Transverse colon (tissue), 3 donors: ENCODE data around the gene GPX7.

ENCODE experiments used
- CTCF ChIP-seq, 5 experiments: fragments of 200-600 bp in 3 of 5; fragments of 450-650 bp in 2 of 5; sonication (generic) in 3 of 5; IDR thresholded peaks; 1 replicate in 2 of 5; 2 replicates in 3 of 5; pipeline ENCODE4 v1.5.1; 2016 to 2017; ENCODE audit warnings: antibody characterized with exemption in 5 of 5, inconsistent platforms in 3 of 5, mild to moderate bottlenecking in 2 of 5, moderate library complexity in 1 of 5
- EP300 ChIP-seq: sonication (generic); formaldehyde crosslinking; IDR thresholded peaks from one replicate; pipeline ENCODE4 v1.6.1; 2017; ENCODE audit warnings: antibody characterized with exemption, low read depth

- TF ChIP-seq CTCF (IDR thresholded peaks at IDR 0.05) = no peak
- no peak for TF ChIP-seq EP300
Measured at GRCh38 chr1:52631759-52632331, 29.7 kb downstream of the GPX7 start.
